ENCODE measurements around the gene OR56A3.
"Not testable (repeated sequence)": the region's sequence is repeated elsewhere in the genome, so short reads cannot be mapped to it uniquely, and the experiment has no call there.

OR56A3 gene

GRCh38 chr11:5941951-5942350 is at the start of gene OR56A3:
Gene OR56A3 (plus strand): TSS chr11:5942251. CDS start chr11:5947347, 5,096 bp downstream.
- no peak for DNase-seq (ENCODE audit: low spot score)

GRCh38 chr11:5892908-5893307 is 49.1 kb upstream of the OR56A3 start, which contains the start of gene OR52E5:
Gene OR52E5 (plus strand): TSS chr11:5893208. CDS start chr11:5900777, 7,569 bp downstream.
- no peak for DNase-seq (ENCODE audit: low spot score)

GRCh38 chr11:5899534-5899933 is 42.5 kb upstream of the OR56A3 start:
- no peak for DNase-seq (ENCODE audit: low spot score)

- DNase-seq (ENCODE audit: low spot score) = no peak
Measured at GRCh38 chr11:5910540-5910939, 31.5 kb upstream of the OR56A3 start.

- no peak for DNase-seq (ENCODE audit: low spot score)
Measured at GRCh38 chr11:5922749-5923426, 19.2 kb upstream of the OR56A3 start.

- no peak for DNase-seq (ENCODE audit: low spot score)
Measured at GRCh38 chr11:5923427-5923776, 18.6 kb upstream of the OR56A3 start.

GRCh38 chr11:5923794-5924193 is 18.3 kb upstream of the OR56A3 start:
- DNase-seq (ENCODE audit: low spot score) = no peak

- DNase-seq (ENCODE audit: low spot score) = no peak
Measured at GRCh38 chr11:5928271-5928670, 13.8 kb upstream of the OR56A3 start.

GRCh38 chr11:5928811-5929210 is 13.2 kb upstream of the OR56A3 start:
- DNase-seq (ENCODE audit: low spot score) = no peak

- no peak for DNase-seq (ENCODE audit: low spot score)
Measured at GRCh38 chr11:5929571-5930368, 12.3 kb upstream of the OR56A3 start.

GRCh38 chr11:5930614-5931013 is 11.4 kb upstream of the OR56A3 start:
- no peak for DNase-seq (ENCODE audit: low spot score)

GRCh38 chr11:5931061-5931460 is 11.0 kb upstream of the OR56A3 start:
- no peak for DNase-seq (ENCODE audit: low spot score)

- no peak for DNase-seq (ENCODE audit: low spot score)
Measured at GRCh38 chr11:5932671-5933070, 9.4 kb upstream of the OR56A3 start.

- no peak for DNase-seq (ENCODE audit: low spot score)
Measured at GRCh38 chr11:5933116-5933515, 8.9 kb upstream of the OR56A3 start.

GRCh38 chr11:5937868-5938602 is 4.0 kb upstream of the OR56A3 start:
- peak; percentile 16 for DNase-seq (ENCODE audit: low spot score)

- peak; percentile 23 for DNase-seq (ENCODE audit: low spot score)
Measured at GRCh38 chr11:5938603-5938965, 3.5 kb upstream of the OR56A3 start.

- no peak for DNase-seq (ENCODE audit: low spot score)
Measured at GRCh38 chr11:5940748-5941147, 1.3 kb upstream of the OR56A3 start.

- no peak for DNase-seq (ENCODE audit: low spot score)
Measured at GRCh38 chr11:5955586-5955985, 13.5 kb downstream of the OR56A3 start.

GRCh38 chr11:5960704-5961320 is 18.8 kb downstream of the OR56A3 start:
- not testable (repeated sequence) for DNase-seq (ENCODE audit: low spot score)

GRCh38 chr11:5966958-5967357 is 24.9 kb downstream of the OR56A3 start:
- no peak for DNase-seq (ENCODE audit: low spot score)

GRCh38 chr11:5967708-5968107 is 25.7 kb downstream of the OR56A3 start:
- DNase-seq (ENCODE audit: low spot score) = no peak

- DNase-seq (ENCODE audit: low spot score) = no peak
Measured at GRCh38 chr11:5968394-5968793, 26.3 kb downstream of the OR56A3 start, which contains the start of gene OR56A5. Gene OR56A5 (minus strand): TSS chr11:5968494. CDS start chr11:5968494, 0 bp downstream.
